SHP77 treated with DMSO at 0.1 percent for 48 hours (cell line): ENCODE measurements around the gene PSMC5.
A peak's percentile ranks its signal among the peaks of the same experiment; 100 is the strongest.

Experiments
- DNase-seq: peaks from one replicate; lab custom pipeline; 2025; lab: John Stamatoyannopoulos, UW

Gene PSMC5

DNA sequence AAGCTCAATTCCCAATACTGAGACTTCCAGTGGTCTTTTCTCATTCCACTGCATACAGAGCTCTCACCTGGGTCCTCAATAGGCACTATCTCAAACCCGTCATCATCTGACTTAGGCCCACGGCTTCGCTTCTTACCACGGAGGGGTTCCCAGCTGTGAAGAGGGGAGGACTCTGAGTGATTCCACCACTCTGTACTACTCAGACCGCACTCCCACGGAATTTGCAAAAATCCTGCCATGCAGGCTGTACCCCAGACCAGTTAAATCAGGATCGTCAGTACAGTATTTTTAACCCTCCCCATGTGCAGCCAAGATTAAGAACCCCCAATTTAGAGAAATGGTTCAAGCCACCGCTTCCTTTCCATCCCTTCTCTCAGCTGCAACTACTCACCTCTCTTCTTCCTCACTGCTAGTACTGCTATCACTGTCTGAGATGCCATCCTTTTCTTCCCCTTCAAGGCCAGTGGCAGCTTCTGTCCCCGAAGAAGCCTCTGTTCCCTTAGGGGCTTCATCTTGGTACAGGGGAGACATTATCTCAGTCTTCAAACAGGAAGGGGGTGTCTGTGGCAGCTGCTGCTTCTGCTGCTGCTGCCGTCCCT is 6.2 kb upstream of the PSMC5 start:
- DNase-seq = no peak

- no peak for DNase-seq
Measured at GRCh38 chr17:63821804-63822203, 5.4 kb upstream of the PSMC5 start.

GRCh38 chr17:63822537-63822936 is 4.7 kb upstream of the PSMC5 start:
- no peak for DNase-seq

GRCh38 chr17:63823659-63824331 is 3.4 kb upstream of the PSMC5 start:
- DNase-seq = no peak

GRCh38 chr17:63824362-63824761 is 2.9 kb upstream of the PSMC5 start:
- no peak for DNase-seq

DNA sequence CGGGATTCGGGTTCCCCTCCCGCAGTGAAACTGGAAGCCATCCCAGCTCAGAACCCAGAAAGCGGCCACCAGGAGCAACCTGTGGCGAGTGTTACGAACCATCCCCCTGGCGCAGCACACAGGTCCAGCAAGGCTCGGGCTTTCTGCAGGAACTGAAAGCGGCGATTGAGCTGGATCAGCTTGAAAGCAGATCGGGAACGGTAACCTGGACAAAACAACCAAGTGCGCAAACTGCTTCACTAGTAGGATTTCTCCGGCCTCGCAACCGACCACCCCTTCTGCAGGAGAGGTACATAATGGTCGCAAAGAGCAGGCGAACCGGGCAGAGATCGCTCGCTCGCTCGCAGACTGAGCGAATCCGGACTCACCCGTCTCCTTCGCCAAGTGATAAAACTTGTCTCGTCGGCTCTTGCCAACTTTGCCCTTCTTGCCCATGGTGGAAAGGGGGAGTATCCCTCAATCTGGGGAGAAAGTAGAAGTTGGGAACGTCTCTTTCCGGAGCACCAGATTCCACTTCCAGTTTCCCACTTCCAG is 696 bp upstream of the PSMC5 start:
- no peak for DNase-seq

DNA sequence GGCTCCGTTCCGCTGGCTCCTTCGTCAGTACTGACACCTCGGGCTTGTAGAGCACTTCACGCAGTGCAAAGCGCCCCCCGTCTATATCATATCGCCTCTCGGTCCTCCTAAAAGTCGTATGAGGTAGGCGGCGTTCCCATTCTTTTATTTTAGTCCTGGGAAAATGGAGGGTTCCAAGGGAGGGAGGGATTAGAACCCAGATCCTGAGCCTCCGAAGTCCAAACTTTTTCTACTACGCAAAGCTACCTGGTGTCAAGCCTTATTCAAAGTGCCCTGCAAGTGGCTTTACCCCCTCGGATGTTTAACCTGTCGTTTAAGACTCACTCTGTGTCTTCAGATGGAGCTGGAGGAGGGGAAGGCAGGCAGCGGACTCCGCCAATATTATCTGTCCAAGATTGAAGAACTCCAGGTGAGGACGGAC is 580 bp downstream of the PSMC5 start:
- DNase-seq = no peak

- DNase-seq = no peak
Measured at GRCh38 chr17:63828936-63829335, 1.7 kb downstream of the PSMC5 start.

DNA sequence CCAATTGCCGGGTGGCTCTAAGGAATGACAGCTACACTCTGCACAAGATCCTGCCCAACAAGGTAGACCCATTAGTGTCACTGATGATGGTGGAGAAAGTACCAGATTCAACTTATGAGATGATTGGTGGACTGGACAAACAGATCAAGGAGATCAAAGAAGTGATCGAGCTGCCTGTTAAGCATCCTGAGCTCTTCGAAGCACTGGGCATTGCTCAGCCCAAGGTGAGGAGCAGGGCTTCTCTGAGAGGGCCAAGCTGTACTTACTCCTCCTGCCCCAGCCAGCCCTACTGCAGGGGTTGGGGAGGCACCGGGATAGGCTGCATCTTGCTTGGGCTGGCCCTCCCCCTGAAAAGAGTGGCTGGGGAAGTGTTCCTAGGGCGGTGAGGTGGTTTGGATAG is 3.0 kb downstream of the PSMC5 start:
- DNase-seq = no peak

DNA sequence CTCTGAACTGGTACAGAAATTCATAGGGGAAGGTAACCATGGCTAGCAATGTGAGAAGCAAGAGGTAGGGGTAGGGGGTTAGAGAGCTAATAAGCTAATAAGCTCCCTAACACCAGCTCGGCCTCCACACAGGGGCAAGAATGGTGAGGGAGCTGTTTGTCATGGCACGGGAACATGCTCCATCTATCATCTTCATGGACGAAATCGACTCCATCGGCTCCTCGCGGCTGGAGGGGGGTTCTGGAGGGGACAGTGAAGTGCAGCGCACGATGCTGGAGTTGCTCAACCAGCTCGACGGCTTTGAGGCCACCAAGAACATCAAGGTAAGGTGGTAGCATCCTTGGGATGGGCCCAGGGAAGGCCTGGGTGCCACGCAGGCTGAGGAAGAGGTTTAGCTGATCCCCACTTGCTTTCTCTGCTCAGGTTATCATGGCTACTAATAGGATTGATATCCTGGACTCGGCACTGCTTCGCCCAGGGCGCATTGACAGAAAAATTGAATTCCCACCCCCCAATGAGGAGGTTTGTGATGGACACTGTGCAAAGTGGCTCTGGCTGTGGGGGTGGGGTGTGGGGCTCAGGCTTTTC is 3.8 kb downstream of the PSMC5 start:
- DNase-seq = no peak

- DNase-seq = no peak
Measured at GRCh38 chr17:63831505-63831904, 4.3 kb downstream of the PSMC5 start.

DNA sequence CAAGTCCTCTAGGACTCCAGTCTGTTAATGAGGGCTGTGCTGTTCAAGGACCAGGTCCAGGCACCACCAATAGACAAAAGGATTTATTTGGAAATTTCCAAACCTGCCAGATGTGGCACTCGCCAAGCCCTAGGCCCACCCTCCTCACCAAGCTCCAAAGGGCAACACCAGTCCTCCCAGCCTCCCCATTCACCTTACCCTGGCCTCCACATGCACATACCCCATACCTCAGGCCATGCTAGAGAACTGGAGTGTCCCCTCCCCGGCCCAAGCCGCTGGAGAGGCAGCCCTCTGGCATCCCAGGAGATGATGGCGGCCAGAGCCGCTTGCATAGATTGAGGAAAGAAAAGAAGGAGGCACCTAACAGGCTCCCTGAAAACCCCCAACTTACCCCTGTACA is 4.8 kb downstream of the PSMC5 start:
- no peak for DNase-seq

- no peak for DNase-seq
Measured at GRCh38 chr17:63832455-63832854, 5.2 kb downstream of the PSMC5 start.

DNA sequence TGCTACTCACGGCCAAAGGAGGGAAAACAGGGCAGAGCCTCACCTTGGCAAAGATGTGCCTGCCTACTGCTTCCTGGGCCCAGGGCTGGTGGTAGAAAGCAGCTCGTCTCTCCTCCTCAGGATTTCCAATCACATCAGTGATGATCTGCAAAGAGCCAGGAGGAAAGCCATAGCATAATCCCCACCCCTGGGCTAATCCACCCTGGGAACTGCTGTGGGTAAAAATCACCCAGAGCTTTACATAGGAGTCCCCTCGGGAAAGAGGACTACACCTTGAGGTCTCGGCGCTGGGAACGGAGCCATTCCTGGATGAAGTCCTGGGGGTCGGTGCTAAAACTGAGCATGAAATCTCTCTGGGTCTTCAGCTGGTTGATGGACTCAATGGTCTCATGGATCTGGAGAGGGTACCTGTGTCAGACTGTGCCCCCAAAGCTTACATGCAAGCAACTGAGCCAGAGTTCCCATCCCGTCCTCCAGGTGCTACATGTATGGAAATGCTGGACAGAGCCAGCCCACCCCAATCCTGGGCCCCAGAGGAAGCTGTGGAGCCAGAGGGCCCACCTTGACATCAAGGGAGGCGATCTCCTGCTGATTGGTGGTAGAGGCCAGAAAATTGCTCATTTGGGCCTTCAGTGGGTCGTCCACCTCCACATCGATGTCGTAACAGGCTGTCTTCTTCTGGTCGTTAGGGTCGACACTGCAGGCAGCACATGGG is 6.0 kb downstream of the PSMC5 start:
- no peak for DNase-seq

DNA sequence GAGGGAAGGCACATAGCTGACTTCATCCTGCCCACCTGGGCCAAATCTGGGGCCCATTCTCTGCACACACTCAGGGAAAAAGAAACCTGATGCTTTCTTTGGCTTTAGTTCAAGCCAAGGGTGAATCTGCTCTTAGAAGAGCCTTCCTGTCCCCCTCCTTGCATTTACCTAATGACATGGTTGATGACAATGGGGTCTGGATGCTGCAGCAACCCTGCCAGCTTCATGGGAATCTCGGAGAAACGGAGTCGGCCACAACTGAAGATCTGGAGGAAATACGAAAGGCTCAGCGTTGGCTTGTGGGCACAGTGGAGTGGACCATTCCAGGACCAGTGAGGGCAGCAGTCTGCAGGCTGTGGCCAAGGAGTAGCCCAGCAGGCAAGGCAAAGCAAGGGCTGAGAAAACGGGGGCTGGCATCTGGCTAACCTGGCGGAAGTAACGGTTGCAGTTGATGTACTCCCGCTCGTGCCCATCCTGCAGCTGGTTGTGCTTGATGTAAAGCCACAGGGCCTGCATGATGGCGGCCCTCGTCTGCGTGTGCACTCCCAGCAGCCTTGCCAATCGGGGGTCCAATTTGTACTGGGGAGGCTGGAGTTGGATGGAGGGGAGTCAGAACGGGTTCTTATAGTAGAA is 6.6 kb downstream of the PSMC5 start:
- DNase-seq = no peak

GRCh38 chr17:63834431-63835166 is 7.4 kb downstream of the PSMC5 start:
- DNase-seq = peak; percentile 35

GRCh38 chr17:63835167-63835720 is 8.0 kb downstream of the PSMC5 start:
- DNase-seq = no peak

- DNase-seq = no peak
Measured at GRCh38 chr17:63836811-63837210, 9.6 kb downstream of the PSMC5 start.

DNA sequence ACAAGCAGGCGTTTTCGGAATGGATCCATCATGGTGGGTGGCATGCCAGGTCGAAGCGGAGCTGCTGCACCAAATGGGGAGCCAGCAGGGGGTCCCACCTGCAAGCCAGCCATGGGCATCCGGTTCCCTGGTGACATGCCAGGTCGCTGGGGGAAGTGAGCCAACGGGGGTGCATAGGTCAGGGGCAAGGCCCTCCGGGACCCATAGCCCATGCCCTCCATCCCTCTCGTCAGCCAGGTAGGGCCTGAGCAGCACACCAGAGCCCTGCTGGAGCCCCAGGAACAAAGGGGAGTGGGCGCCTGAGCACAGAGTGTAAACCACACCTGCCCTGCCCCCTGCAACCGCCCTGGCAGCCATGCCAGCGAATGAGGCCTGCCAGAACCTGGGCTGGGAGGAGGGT is 10.2 kb downstream of the PSMC5 start:
- no peak for DNase-seq

GRCh38 chr17:63837962-63838600 is 10.8 kb downstream of the PSMC5 start:
- no peak for DNase-seq
